Lower lobe of right lung (tissue), 2 donors: ENCODE measurements around the gene OOSP1. TPM values are rescaled to one million over a fixed set of nuclear protein-coding genes. Genes with fewer than 3 reads are reported as not detected.
"Not testable (repeated sequence)": the region's sequence is repeated elsewhere in the genome, so short reads cannot be mapped to it uniquely, and the experiment has no call there.

Experiments
- ATAC-seq, 2 donors: fragments of 200-7000 bp; cut with Tn5 transposase; one replicate each; pipeline ENCODE4 v1.9.1; 2020 to 2022; ENCODE audit warnings: mild to moderate bottlenecking in 2 of 2, moderate library complexity in 2 of 2
- DNase-seq: peaks from one replicate; pipeline ENCODE4 v3.0.0-alpha.2; 2020
- H3K27ac ChIP-seq: fragments of 200-600 bp; one replicate; pipeline ENCODE4 v1.8.0; 2022
- H3K27me3 ChIP-seq: fragments of 200-600 bp; one replicate; pipeline ENCODE4 v1.8.0; 2022; ENCODE audit warnings: low read depth
- H3K36me3 ChIP-seq: fragments of 200-600 bp; one replicate; pipeline ENCODE4 v1.8.0; 2022; ENCODE audit warnings: mild to moderate bottlenecking
- H3K4me1 ChIP-seq: fragments of 200-600 bp; one replicate; pipeline ENCODE4 v1.8.0; 2022
- H3K4me3 ChIP-seq: fragments of 200-600 bp; one replicate; pipeline ENCODE4 v1.8.0; 2022; ENCODE audit warnings: mild to moderate bottlenecking
- H3K9me3 ChIP-seq: fragments of 200-600 bp; one replicate; pipeline ENCODE4 v1.8.0; 2022
- CTCF ChIP-seq: fragments of 200-600 bp; IDR thresholded peaks from one replicate; pipeline ENCODE4 v1.8.0; 2022; ENCODE audit warnings: antibody characterized with exemption, mild to moderate bottlenecking
- intact Hi-C: fragments of 100-400 bp; cut with DNase I; formaldehyde crosslinking; loops from one replicate; pipeline ENCODE4 v1.11.0; 2022
- total RNA-seq: library from RNA; stranded (reverse); fragmentation: NEBNext Ultra II Directional; extraction: Animal tissue kit (Norgen Biotek cat#: 25700); gene quantifications from one replicate; pipeline ENCODE4 v1.2.1, GENCODE V29; 2021
- donor health status: DM: no; HTN: yes; CAD: no; lungs with severe emphysema.

The OOSP1 gene
- total RNA-seq, 1 donor from 2014 or later = not detected

- DNase-seq (no peak), ATAC-seq (no peak)
- H3K4me3 ChIP-seq = no peak overlapping the region
- H3K36me3 ChIP-seq = no peaks in the 10 kb centered on the region
- H3K27me3 ChIP-seq = no peaks in the 10 kb centered on the region
- intact Hi-C loops = no loop called here
- H3K4me1 ChIP-seq = no peaks in the 10 kb centered on the region
- H3K9me3 ChIP-seq = no peaks in the 10 kb centered on the region
- H3K27ac ChIP-seq = no peak overlapping the region
- no peak for TF ChIP-seq CTCF
These were observed 30.2 kb downstream of the OOSP1 start for GRCh38 chr11:59968395-59968783.

GRCh38 chr11:59973097-59973496 lies 34.9 kb downstream of the OOSP1 start:
- no peaks in the 10 kb centered on the region for H3K4me1 ChIP-seq
- ATAC-seq (no peak), DNase-seq (no peak)
- H3K4me3 ChIP-seq = no peak overlapping the region
- intact Hi-C loops = no loop called here
- TF ChIP-seq CTCF = no peak
- no peaks in the 10 kb centered on the region for H3K36me3 ChIP-seq
- H3K9me3 ChIP-seq = no peaks in the 10 kb centered on the region
- H3K27ac ChIP-seq = no peak overlapping the region
- no peaks in the 10 kb centered on the region for H3K27me3 ChIP-seq

GRCh38 chr11:59981106-59981770 lies 43.0 kb downstream of the OOSP1 start:
- no peaks in the 10 kb centered on the region for H3K9me3 ChIP-seq
- H3K4me1 ChIP-seq = no peaks in the 10 kb centered on the region
- H3K4me3 ChIP-seq = no peak overlapping the region
- H3K27me3 ChIP-seq = no peaks in the 10 kb centered on the region
- ATAC-seq (no peak), DNase-seq (no peak)
- no peaks in the 10 kb centered on the region for H3K36me3 ChIP-seq
- intact Hi-C loops = no loop called here
- no peak for TF ChIP-seq CTCF
- no peak overlapping the region for H3K27ac ChIP-seq

GRCh38 chr11:59982037-59982436 lies 43.8 kb downstream of the OOSP1 start:
- intact Hi-C loops = not testable (repeated sequence)

GRCh38 chr11:59983212-59983611 lies 45.0 kb downstream of the OOSP1 start:
- TF ChIP-seq CTCF = no peak
- no peak overlapping the region for H3K4me3 ChIP-seq
- no peak for ATAC-seq
- no peaks in the 10 kb centered on the region for H3K4me1 ChIP-seq
- intact Hi-C loops = no loop called here
- H3K36me3 ChIP-seq = no peaks in the 10 kb centered on the region
- H3K27me3 ChIP-seq = no peaks in the 10 kb centered on the region
- no peaks in the 10 kb centered on the region for H3K9me3 ChIP-seq
- DNase-seq = no peak
- no peak overlapping the region for H3K27ac ChIP-seq

More at GRCh38 chr11:59982037-59982436, 43.8 kb downstream of the OOSP1 start:
- H3K27me3 ChIP-seq, ATAC-seq, DNase-seq, H3K4me3 ChIP-seq, H3K9me3 ChIP-seq, H3K27ac ChIP-seq, H3K4me1 ChIP-seq, H3K36me3 ChIP-seq: not testable (repeated sequence)

- H3K9me3 ChIP-seq = no peaks in the 10 kb centered on the region
- no peak overlapping the region for H3K27ac ChIP-seq
- ATAC-seq (no peak), DNase-seq (no peak)
- no peak overlapping the region for H3K4me3 ChIP-seq
- H3K36me3 ChIP-seq = no peaks in the 10 kb centered on the region
- intact Hi-C loops = no loop called here
- TF ChIP-seq CTCF = no peak
- no peaks in the 10 kb centered on the region for H3K27me3 ChIP-seq
- no peaks in the 10 kb centered on the region for H3K4me1 ChIP-seq
These were observed 46.1 kb downstream of the OOSP1 start for GRCh38 chr11:59984368-59984767.
